GM06990 (cell line): Measurements from ENCODE around the gene LRP1B.
"Not testable (repeated sequence)": the region's sequence is repeated elsewhere in the genome, so short reads cannot be mapped to it uniquely, and the experiment has no call there.

Source experiments
- DNase-seq: peaks from one replicate; pipeline ENCODE4 v3.0.0-alpha.2; 2011; ENCODE audit not compliant: insufficient read length; ENCODE audit errors: extremely low read depth
- H3K27me3 ChIP-seq: replicated peaks from 2 replicates; pipeline ENCODE4 v1.6.0; 2011; ENCODE audit warnings: low read length; ENCODE audit not compliant: control insufficient read depth, insufficient read depth
- H3K36me3 ChIP-seq: 2 replicates; pipeline ENCODE4 v1.5.1; 2011; ENCODE audit warnings: low read length; ENCODE audit not compliant: control insufficient read depth, insufficient read depth
- H3K4me3 ChIP-seq: replicated peaks from 2 replicates; pipeline ENCODE4 v1.5.1; 2011; ENCODE audit warnings: low read depth, mild to moderate bottlenecking, control low read depth, low read length
- TF ChIP-seq, protein P1 (sequence below): IDR thresholded peaks from 2 replicates; pipeline ENCODE4 v1.5.1; 2011; ENCODE audit warnings: low read length, control low read depth, mild to moderate bottlenecking, inconsistent platforms; ENCODE audit not compliant: insufficient read depth, poor library complexity, severe bottlenecking

LRP1B gene

DNA sequence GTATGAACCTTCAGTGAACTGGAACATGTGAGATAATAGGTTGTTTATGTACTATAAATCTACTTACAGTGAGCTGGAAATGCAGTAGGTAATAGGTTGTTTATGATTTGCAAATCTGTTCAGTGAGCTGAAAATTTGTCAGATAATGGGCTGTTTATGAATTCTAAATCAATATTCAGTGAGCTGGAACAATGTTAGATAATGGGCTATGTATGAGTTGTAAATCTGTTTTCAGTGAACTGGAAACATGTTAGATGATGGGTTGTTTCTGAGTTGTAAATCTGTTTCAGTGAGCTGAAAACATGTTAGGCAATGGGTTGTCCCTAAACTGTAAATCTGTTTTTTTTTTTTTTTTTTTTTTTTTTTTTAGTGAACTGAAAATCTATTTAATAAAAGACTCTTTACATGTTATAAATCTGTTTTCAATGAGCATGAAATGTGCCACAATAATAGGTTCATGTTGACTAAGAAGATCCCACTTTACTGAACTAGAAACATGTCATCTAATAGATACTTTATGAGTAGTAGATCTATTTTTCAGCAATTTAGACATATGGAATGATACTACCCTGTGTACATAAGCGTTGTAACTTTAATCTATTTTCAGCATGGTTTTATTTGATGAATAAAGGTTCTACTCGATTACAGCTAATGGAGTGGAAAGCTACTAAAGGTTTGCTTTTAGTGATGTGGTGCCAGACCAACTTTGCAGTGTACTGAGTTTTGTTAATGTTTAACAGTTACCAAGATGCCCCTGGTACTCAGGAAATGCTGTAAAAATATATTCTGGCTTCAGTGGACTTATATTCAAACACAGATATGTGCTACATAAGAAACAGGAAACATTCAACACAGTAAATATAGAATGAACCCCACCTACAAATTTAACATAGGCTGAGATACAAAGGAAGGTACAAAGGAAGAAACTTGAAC, 1471.8 kb downstream of the LRP1B start:
- Histone ChIP-seq H3K27me3 (no peaks in the 10 kb centered on the region), H3K4me3 (no peak overlapping the region), H3K36me3 (no peaks in the 10 kb centered on the region)
- TF ChIP-seq, protein P1, sequence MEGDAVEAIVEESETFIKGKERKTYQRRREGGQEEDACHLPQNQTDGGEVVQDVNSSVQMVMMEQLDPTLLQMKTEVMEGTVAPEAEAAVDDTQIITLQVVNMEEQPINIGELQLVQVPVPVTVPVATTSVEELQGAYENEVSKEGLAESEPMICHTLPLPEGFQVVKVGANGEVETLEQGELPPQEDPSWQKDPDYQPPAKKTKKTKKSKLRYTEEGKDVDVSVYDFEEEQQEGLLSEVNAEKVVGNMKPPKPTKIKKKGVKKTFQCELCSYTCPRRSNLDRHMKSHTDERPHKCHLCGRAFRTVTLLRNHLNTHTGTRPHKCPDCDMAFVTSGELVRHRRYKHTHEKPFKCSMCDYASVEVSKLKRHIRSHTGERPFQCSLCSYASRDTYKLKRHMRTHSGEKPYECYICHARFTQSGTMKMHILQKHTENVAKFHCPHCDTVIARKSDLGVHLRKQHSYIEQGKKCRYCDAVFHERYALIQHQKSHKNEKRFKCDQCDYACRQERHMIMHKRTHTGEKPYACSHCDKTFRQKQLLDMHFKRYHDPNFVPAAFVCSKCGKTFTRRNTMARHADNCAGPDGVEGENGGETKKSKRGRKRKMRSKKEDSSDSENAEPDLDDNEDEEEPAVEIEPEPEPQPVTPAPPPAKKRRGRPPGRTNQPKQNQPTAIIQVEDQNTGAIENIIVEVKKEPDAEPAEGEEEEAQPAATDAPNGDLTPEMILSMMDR: no peak
- DNase-seq: no peak

- DNase-seq: no peak
- TF ChIP-seq, protein P1: no peak
- H3K4me3 ChIP-seq: no peak overlapping the region
- no peaks in the 10 kb centered on the region for H3K27me3 ChIP-seq
- no peaks in the 10 kb centered on the region for H3K36me3 ChIP-seq
Measured at GRCh38 chr2:140657657-140658056, 1473.2 kb downstream of the LRP1B start.

GRCh38 chr2:140654565-140654964, 1476.3 kb downstream of the LRP1B start:
- Histone ChIP-seq H3K4me3 (no peak overlapping the region), H3K36me3 (no peaks in the 10 kb centered on the region), H3K27me3 (no peaks in the 10 kb centered on the region)
- DNase-seq: no peak
- TF ChIP-seq, protein P1: no peak

- TF ChIP-seq, protein P1: no peak
- DNase-seq: no peak
- no peaks in the 10 kb centered on the region for H3K36me3 ChIP-seq
Measured at GRCh38 chr2:140650825-140651224, 1480.0 kb downstream of the LRP1B start.

GRCh38 chr2:140650134-140650533, 1480.7 kb downstream of the LRP1B start:
- H3K4me3 ChIP-seq, H3K36me3 ChIP-seq, DNase-seq, H3K27me3 ChIP-seq: not testable (repeated sequence)

More at GRCh38 chr2:140650825-140651224, 1480.0 kb downstream of the LRP1B start:
- H3K4me3 ChIP-seq: no peak overlapping the region
- no peaks in the 10 kb centered on the region for H3K27me3 ChIP-seq

- Histone ChIP-seq H3K4me3 (no peak overlapping the region), H3K36me3 (no peaks in the 10 kb centered on the region), H3K27me3 (no peaks in the 10 kb centered on the region)
- TF ChIP-seq, protein P1: no peak
- no peak for DNase-seq
Measured at GRCh38 chr2:140648393-140648792, 1482.4 kb downstream of the LRP1B start.
